ENCODE results near the gene TPSAB1.
"Not testable (repeated sequence)": the region's sequence is repeated elsewhere in the genome, so short reads cannot be mapped to it uniquely, and the experiment has no call there.

DNA sequence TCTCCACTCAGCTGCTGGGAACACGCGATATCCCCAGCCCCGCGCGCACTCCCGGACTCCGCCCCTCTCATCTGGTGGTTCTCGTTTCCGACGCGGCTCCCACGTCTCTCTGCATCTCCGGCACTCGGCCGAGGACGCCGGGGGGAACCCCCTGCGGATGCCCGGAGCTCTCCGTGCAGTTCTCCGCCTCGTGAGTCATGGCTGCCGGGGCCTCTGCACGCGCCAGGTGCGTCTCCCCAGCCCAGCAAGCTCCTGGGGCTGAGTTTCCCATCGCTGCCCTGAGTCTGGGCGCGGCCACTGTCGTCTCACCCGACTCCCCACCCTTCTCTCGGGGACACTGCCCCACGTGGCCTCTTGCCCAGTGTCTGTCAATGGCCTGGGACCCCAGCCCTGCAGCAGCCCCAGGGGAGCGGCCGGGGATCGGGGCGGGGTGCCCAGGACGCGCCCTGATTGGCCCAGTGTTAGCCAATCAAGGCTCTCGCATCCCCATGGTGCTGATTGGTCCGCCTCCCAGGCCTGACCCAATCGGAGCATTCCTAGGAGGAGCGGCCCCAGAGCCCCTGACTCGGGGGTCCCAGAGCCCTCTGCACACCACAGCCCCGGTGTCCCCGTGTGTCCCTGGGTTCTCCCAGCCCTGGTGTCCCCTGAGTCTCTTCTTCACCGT is 13.3 kb downstream of the TPSAB1 start:
- TF ChIP-seq, protein P1, sequence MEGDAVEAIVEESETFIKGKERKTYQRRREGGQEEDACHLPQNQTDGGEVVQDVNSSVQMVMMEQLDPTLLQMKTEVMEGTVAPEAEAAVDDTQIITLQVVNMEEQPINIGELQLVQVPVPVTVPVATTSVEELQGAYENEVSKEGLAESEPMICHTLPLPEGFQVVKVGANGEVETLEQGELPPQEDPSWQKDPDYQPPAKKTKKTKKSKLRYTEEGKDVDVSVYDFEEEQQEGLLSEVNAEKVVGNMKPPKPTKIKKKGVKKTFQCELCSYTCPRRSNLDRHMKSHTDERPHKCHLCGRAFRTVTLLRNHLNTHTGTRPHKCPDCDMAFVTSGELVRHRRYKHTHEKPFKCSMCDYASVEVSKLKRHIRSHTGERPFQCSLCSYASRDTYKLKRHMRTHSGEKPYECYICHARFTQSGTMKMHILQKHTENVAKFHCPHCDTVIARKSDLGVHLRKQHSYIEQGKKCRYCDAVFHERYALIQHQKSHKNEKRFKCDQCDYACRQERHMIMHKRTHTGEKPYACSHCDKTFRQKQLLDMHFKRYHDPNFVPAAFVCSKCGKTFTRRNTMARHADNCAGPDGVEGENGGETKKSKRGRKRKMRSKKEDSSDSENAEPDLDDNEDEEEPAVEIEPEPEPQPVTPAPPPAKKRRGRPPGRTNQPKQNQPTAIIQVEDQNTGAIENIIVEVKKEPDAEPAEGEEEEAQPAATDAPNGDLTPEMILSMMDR (conservative IDR thresholded peaks at IDR 0.05; ENCODE audit: low read depth, low read length) = not testable (repeated sequence)
- not testable (repeated sequence) for TF ChIP-seq EZH2 (IDR thresholded peaks at IDR 0.05; ENCODE audit: low read length, unreplicated experiment)

All from PC-3 (cell line).